Neural progenitor cell (in vitro differentiated cells): ENCODE measurements around the gene LHB. TPM values are rescaled to one million over a fixed set of nuclear protein-coding genes. Genes with fewer than 3 reads are reported as not detected.

ENCODE experiments used
- DNase-seq: peaks from one replicate; pipeline ENCODE4 v3.0.0-alpha.2; 2016; ENCODE audit warnings: low spot score
- H2AFZ ChIP-seq: fragments of 200-600 bp; sonication (generic); replicated peaks from 2 replicates; pipeline ENCODE4 v1.6.1; 2016; ENCODE audit warnings: antibody characterized with exemption
- H3F3A ChIP-seq: fragments of 200-600 bp; sonication (generic); 2 replicates; pipeline ENCODE4 v1.6.1; 2016; ENCODE audit warnings: antibody characterized with exemption, low read depth
- H3K27ac ChIP-seq: fragments of 200-600 bp; sonication (generic); 2 replicates; pipeline ENCODE4 v1.5.1; 2016; ENCODE audit warnings: mild to moderate bottlenecking
- H3K27me3 ChIP-seq: fragments of 200-600 bp; sonication (generic); 2 replicates; pipeline ENCODE4 v1.6.1; 2016; ENCODE audit warnings: mild to moderate bottlenecking, moderate library complexity
- H3K36me3 ChIP-seq: fragments of 200-600 bp; sonication (generic); 2 replicates; pipeline ENCODE4 v1.5.1; 2016
- H3K4me1 ChIP-seq: fragments of 200-600 bp; sonication (generic); 2 replicates; pipeline ENCODE4 v1.6.1; 2016; ENCODE audit warnings: mixed run types
- H3K4me2 ChIP-seq: fragments of 200-600 bp; sonication (generic); 2 replicates; pipeline ENCODE4 v1.6.1; 2016
- H3K4me3 ChIP-seq: fragments of 200-600 bp; sonication (generic); 2 replicates; pipeline ENCODE4 v1.5.1; 2016
- H3K79me2 ChIP-seq: fragments of 200-600 bp; sonication (generic); 2 replicates; pipeline ENCODE4 v1.6.1; 2016; ENCODE audit warnings: low read depth
- H3K9ac ChIP-seq: fragments of 200-600 bp; sonication (generic); 2 replicates; pipeline ENCODE4 v1.6.1; 2016
- H3K9me3 ChIP-seq: fragments of 200-600 bp; sonication (generic); 2 replicates; pipeline ENCODE4 v1.5.1; 2016; ENCODE audit warnings: low read depth
- H4K20me1 ChIP-seq: fragments of 200-600 bp; sonication (generic); 2 replicates; pipeline ENCODE4 v1.6.1; 2016; ENCODE audit warnings: low read depth
- H3K27ac Mint-ChIP-seq: 3 replicates; pipeline ENCODE4 v1.8.0; 2021; ENCODE audit warnings: mixed read lengths
- H3K27me3 Mint-ChIP-seq: 2 replicates; pipeline ENCODE4 v1.8.0; 2022; ENCODE audit warnings: low read depth, mild to moderate bottlenecking, inconsistent platforms, moderate library complexity, mixed read lengths; ENCODE audit not compliant: insufficient read depth
- H3K36me3 Mint-ChIP-seq: 3 replicates; pipeline ENCODE4 v1.8.0; 2021; ENCODE audit warnings: mixed read lengths
- H3K4me1 Mint-ChIP-seq: 3 replicates; pipeline ENCODE4 v1.8.0; 2021; ENCODE audit warnings: mixed read lengths
- H3K4me3 Mint-ChIP-seq: 3 replicates; pipeline ENCODE4 v1.8.0; 2021; ENCODE audit warnings: mild to moderate bottlenecking, moderate library complexity, mixed read lengths
- H3K9me3 Mint-ChIP-seq: 3 replicates; pipeline ENCODE4 v1.8.0; 2020; ENCODE audit warnings: mixed read lengths
- CTCF ChIP-seq: fragments of 200-600 bp; sonication (generic); IDR thresholded peaks from 2 replicates; pipeline ENCODE4 v1.5.1; 2017; ENCODE audit warnings: antibody characterized with exemption, mild to moderate bottlenecking
- EZH2 ChIP-seq: fragments of 200-600 bp; sonication (generic); IDR thresholded peaks from 2 replicates; pipeline ENCODE4 v1.6.1; 2017; ENCODE audit warnings: antibody characterized with exemption, mild to moderate bottlenecking, moderate library complexity
- EZH2phosphoT487 ChIP-seq: fragments of 200-600 bp; sonication (generic); IDR thresholded peaks from 2 replicates; pipeline ENCODE4 v1.6.1; 2017; ENCODE audit warnings: antibody characterized with exemption
- total RNA-seq: library from RNA; depleted of rRNA; stranded (reverse); fragments of >200 nt; gene quantifications from 2 replicates; pipeline ENCODE4 v1.2.3, GENCODE V29; 2015; ENCODE audit warnings: low replicate concordance

The LHB gene
- total RNA-seq, 1 donor from 2014 or later = not detected

DNA sequence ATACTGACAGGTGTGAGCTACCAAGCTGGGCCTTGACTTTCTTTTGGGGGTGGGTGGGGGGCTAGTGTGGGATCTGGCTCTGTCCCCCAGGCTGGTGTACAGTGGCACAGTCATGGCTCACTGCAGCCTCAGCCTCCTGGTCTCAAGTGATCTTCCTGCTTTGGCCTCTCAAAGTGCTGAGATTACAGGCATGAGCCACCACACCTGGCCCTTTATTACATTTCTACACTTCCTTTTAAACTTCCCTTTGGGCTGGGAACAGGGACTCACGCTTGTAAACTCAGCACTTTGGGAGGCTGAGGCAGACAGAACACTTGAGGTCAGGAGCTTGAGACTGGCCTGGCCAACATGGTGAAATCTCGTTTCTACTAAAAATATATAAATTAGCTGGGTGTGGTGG lies 39.8 kb downstream of the LHB start:
- Histone ChIP-seq H3K27ac (no peak overlapping the region), H2AFZ (no peak overlapping the region), H3K79me2 (no peaks in the 10 kb centered on the region), H3F3A (no peaks in the 10 kb centered on the region), H3K4me3 (no peak overlapping the region), H3K36me3 (no peaks in the 10 kb centered on the region), H3K9me3 (no peaks in the 10 kb centered on the region), H3K27me3 (no peaks in the 10 kb centered on the region), H4K20me1 (no peaks in the 10 kb centered on the region), H3K4me1 (no peaks in the 10 kb centered on the region), H3K9ac (no peak overlapping the region), H3K4me2 (no peak overlapping the region)
- no peak overlapping the region for H3K27ac Mint-ChIP-seq
- no peaks in the 10 kb centered on the region for H3K9me3 Mint-ChIP-seq
- H3K4me3 Mint-ChIP-seq = no peak overlapping the region
- H3K27me3 Mint-ChIP-seq = peaks cover 5% of the 10 kb centered on the region
- H3K4me1 Mint-ChIP-seq = no peaks in the 10 kb centered on the region
- DNase-seq = no peak
- H3K36me3 Mint-ChIP-seq = peaks cover 15% of the 10 kb centered on the region
- no peak for TF ChIP-seq EZH2
- no peak for TF ChIP-seq EZH2phosphoT487
- no peak for TF ChIP-seq CTCF

- H3K27ac Mint-ChIP-seq = no peak overlapping the region
- H3K36me3 Mint-ChIP-seq = peaks cover 10% of the 10 kb centered on the region
- no peak overlapping the region for H3K9ac ChIP-seq
- H3K27me3 ChIP-seq = no peaks in the 10 kb centered on the region
- peaks cover under 1% of the 10 kb centered on the region for H3K4me1 Mint-ChIP-seq
- no peaks in the 10 kb centered on the region for H3K4me1 ChIP-seq
- no peak overlapping the region for H3K4me2 ChIP-seq
- H3F3A ChIP-seq = peaks cover 7% of the 10 kb centered on the region
- H3K9me3 Mint-ChIP-seq = no peaks in the 10 kb centered on the region
- no peak overlapping the region for H2AFZ ChIP-seq
- no peak overlapping the region for H3K27ac ChIP-seq
- TF ChIP-seq EZH2 (no peak), CTCF (no peak)
- H3K79me2 ChIP-seq = no peaks in the 10 kb centered on the region
- peaks cover 5% of the 10 kb centered on the region for H3K27me3 Mint-ChIP-seq
- peak; percentile 71 for DNase-seq
- no peaks in the 10 kb centered on the region for H4K20me1 ChIP-seq
- H3K36me3 ChIP-seq = no peaks in the 10 kb centered on the region
- no peaks in the 10 kb centered on the region for H3K9me3 ChIP-seq
- no peak overlapping the region for H3K4me3 ChIP-seq
- no peak overlapping the region for H3K4me3 Mint-ChIP-seq
Observed at GRCh38 chr19:48975947-48976847, 40.7 kb downstream of the LHB start.

DNA sequence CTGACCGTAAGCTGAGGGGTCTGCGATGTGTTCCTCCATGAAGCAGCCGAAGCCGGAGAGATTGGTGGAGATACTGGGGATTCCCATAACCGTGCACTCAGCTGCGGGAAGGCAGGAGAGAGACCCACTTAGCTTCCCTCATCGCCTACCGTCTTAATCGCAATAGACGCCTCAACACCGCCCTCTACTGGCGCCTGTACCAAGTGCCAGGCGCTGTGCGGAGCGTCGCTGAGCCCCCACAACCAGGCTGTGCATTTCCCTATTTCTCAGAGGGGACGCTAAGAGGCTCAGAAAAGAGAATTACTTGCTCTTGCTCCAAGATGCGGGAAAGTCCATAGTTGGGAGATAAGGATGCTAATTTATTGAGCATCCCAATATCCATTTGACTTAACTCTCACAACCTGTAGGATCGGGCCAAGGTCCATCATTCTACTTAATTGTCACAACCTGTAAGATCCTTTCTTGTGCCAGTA lies 45.9 kb downstream of the LHB start:
- Histone ChIP-seq H3K4me2 (no peak overlapping the region), H2AFZ (no peak overlapping the region), H4K20me1 (peaks cover 9% of the 10 kb centered on the region), H3K79me2 (peaks cover 9% of the 10 kb centered on the region), H3K4me3 (no peak overlapping the region), H3F3A (peaks cover 36% of the 10 kb centered on the region), H3K27me3 (no peaks in the 10 kb centered on the region), H3K36me3 (peaks cover 7% of the 10 kb centered on the region), H3K27ac (no peak overlapping the region), H3K9me3 (no peaks in the 10 kb centered on the region), H3K4me1 (peaks cover 8% of the 10 kb centered on the region), H3K9ac (no peak overlapping the region)
- peak; percentile 95 for TF ChIP-seq CTCF
- no peak for TF ChIP-seq EZH2
- TF ChIP-seq EZH2phosphoT487 = no peak
- Mint-ChIP-seq H3K27me3 (peaks cover 17% of the 10 kb centered on the region), H3K27ac (no peak overlapping the region), H3K9me3 (no peaks in the 10 kb centered on the region), H3K36me3 (peaks cover 20% of the 10 kb centered on the region), H3K4me1 (peaks cover 19% of the 10 kb centered on the region), H3K4me3 (no peak overlapping the region)
- DNase-seq = peak; percentile 94
